Liver (tissue), 3 donors: ENCODE results near the gene MACROH2A2.

Experiments used
- CTCF ChIP-seq: fragments of 150-350 bp; IDR thresholded peaks from 2 replicates; pipeline ENCODE4 v1.5.1; 2017; ENCODE audit warnings: improper control_type of control experiment, low read depth, low read length; ENCODE audit not compliant: missing input control
- EGR1 ChIP-seq, 2 donors: IDR thresholded peaks; 2 replicates each; pipeline ENCODE4 v1.6.1; 2016 to 2018; ENCODE audit warnings: antibody characterized with exemption in 2 of 2, low read depth in 2 of 2
- FOXA1 ChIP-seq: IDR thresholded peaks from 2 replicates; pipeline ENCODE4 v1.6.1; 2016; ENCODE audit warnings: antibody characterized with exemption
- GABPA ChIP-seq, 2 donors: IDR thresholded peaks in 1 of 2; conservative IDR thresholded peaks in 1 of 2; 2 replicates each; pipeline ENCODE4 v1.6.1; 2016; ENCODE audit warnings: antibody characterized with exemption in 2 of 2, mild to moderate bottlenecking in 1 of 2, moderate library complexity in 1 of 2
- HNF4G ChIP-seq: IDR thresholded peaks from 2 replicates; pipeline ENCODE4 v1.6.1; 2016; ENCODE audit warnings: antibody characterized with exemption
- JUND ChIP-seq, 2 donors: IDR thresholded peaks; 2 replicates each; pipeline ENCODE4 v1.6.1; 2016; ENCODE audit warnings: antibody characterized with exemption in 2 of 2
- REST ChIP-seq: IDR thresholded peaks from 2 replicates; pipeline ENCODE4 v1.6.1; 2016; ENCODE audit warnings: antibody characterized with exemption, mild to moderate bottlenecking
- RXRA ChIP-seq, 2 donors: IDR thresholded peaks; 2 replicates each; pipeline ENCODE4 v1.6.1; 2017 to 2018; ENCODE audit warnings: antibody characterized with exemption in 2 of 2, mild to moderate bottlenecking in 1 of 2
- SP1 ChIP-seq: IDR thresholded peaks from 2 replicates; pipeline ENCODE4 v1.6.1; 2018; ENCODE audit warnings: antibody characterized with exemption, mild to moderate bottlenecking
- TAF1 ChIP-seq: conservative IDR thresholded peaks from 2 replicates; pipeline ENCODE4 v1.6.1; 2016; ENCODE audit warnings: antibody characterized with exemption, mild to moderate bottlenecking
- YY1 ChIP-seq: IDR thresholded peaks from 2 replicates; pipeline ENCODE4 v1.6.1; 2016; ENCODE audit warnings: antibody characterized with exemption, mild to moderate bottlenecking
- TF ChIP-seq, protein P1 (sequence below): IDR thresholded peaks from 2 replicates; pipeline ENCODE4 v1.6.1; 2016; ENCODE audit warnings: antibody characterized with exemption
- TF ChIP-seq, protein P2 (sequence below): IDR thresholded peaks from 2 replicates; pipeline ENCODE4 v1.6.1; 2016; ENCODE audit warnings: antibody characterized with exemption
- TF ChIP-seq, protein P3 (sequence below): IDR thresholded peaks from 2 replicates; pipeline ENCODE4 v1.6.1; 2016; ENCODE audit warnings: antibody characterized with exemption
- donor health status: healthy.
- donor health status: healthy.

DNA sequence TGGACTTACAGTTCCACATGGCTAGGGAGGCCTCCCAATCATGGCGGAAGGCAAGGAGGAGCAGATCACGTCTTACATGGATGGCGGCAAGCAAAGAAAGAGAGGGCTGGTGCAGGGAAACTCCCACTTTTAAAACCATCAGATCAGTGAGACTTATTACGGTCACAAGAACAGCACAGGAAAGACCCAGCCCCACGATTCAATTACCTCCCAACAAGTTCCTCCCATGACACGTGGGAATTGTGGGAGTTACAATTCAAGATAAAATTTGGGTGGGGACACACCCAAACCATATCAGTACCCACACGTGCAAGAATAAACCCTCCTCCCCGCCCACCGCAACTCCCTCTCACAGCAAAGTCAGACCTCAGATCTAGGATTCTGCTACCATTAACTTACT is 84.5 kb downstream of the MACROH2A2 start:
- TF ChIP-seq CTCF (no peak), YY1 (no peak), EGR1 (IDR thresholded peaks at IDR 0.05; ENCODE audit: low read depth in 2 of 2) (no peak), SP1 (no peak), RXRA (IDR thresholded peaks at IDR 0.05) (no peak), JUND (IDR thresholded peaks at IDR 0.05) (no peak), REST (no peak), TAF1 (no peak), GABPA (IDR thresholded peaks at IDR 0.05 in 1 of 2, conservative IDR thresholded peaks at IDR 0.05 in 1 of 2) (no peak), HNF4G (no peak), FOXA1 (no peak)
- TF ChIP-seq, protein P1, sequence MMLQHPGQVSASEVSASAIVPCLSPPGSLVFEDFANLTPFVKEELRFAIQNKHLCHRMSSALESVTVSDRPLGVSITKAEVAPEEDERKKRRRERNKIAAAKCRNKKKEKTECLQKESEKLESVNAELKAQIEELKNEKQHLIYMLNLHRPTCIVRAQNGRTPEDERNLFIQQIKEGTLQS: no peak
- TF ChIP-seq, protein P2, sequence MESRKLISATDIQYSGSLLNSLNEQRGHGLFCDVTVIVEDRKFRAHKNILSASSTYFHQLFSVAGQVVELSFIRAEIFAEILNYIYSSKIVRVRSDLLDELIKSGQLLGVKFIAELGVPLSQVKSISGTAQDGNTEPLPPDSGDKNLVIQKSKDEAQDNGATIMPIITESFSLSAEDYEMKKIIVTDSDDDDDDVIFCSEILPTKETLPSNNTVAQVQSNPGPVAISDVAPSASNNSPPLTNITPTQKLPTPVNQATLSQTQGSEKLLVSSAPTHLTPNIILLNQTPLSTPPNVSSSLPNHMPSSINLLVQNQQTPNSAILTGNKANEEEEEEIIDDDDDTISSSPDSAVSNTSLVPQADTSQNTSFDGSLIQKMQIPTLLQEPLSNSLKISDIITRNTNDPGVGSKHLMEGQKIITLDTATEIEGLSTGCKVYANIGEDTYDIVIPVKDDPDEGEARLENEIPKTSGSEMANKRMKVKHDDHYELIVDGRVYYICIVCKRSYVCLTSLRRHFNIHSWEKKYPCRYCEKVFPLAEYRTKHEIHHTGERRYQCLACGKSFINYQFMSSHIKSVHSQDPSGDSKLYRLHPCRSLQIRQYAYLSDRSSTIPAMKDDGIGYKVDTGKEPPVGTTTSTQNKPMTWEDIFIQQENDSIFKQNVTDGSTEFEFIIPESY: no peak
- TF ChIP-seq, protein P3, sequence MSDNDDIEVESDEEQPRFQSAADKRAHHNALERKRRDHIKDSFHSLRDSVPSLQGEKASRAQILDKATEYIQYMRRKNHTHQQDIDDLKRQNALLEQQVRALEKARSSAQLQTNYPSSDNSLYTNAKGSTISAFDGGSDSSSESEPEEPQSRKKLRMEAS: no peak
